ENCODE results near the gene STIM1.
A peak's percentile ranks its signal among the peaks of the same experiment; 100 is the strongest.
"Not testable (repeated sequence)": the region's sequence is repeated elsewhere in the genome, so short reads cannot be mapped to it uniquely, and the experiment has no call there.

The STIM1 gene

GRCh38 chr11:3893311-3893710 lies 37.8 kb downstream of the STIM1 start:
- no peak for ATAC-seq
- TF ChIP-seq RARB (CRISPR knock-in tag; IDR thresholded peaks at IDR 0.05): no peak
- no peak for TF ChIP-seq GLIS3 (CRISPR knock-in tag; IDR thresholded peaks at IDR 0.05)
- TF ChIP-seq ZNF8 (CRISPR knock-in tag; IDR thresholded peaks at IDR 0.05): no peak
- no peak for TF ChIP-seq ZNF565 (CRISPR knock-in tag; conservative IDR thresholded peaks at IDR 0.05; ENCODE audit: low read depth)
- TF ChIP-seq OSR1 (CRISPR knock-in tag; IDR thresholded peaks at IDR 0.05): no peak
- TF ChIP-seq TSHZ2 (CRISPR knock-in tag; IDR thresholded peaks at IDR 0.05): no peak
- TF ChIP-seq SNAI2 (CRISPR knock-in tag; IDR thresholded peaks at IDR 0.05): no peak
- no peak for TF ChIP-seq PPARA (CRISPR knock-in tag; IDR thresholded peaks at IDR 0.05; ENCODE audit: borderline replicate concordance)
- no peak for TF ChIP-seq CREB5 (CRISPR knock-in tag; IDR thresholded peaks at IDR 0.05; ENCODE audit: low read depth)
- no peak for TF ChIP-seq ESRRG (CRISPR knock-in tag; IDR thresholded peaks at IDR 0.05)
- TF ChIP-seq ZC3H10 (CRISPR knock-in tag; IDR thresholded peaks at IDR 0.05): no peak
- TF ChIP-seq TCF4 (CRISPR knock-in tag; IDR thresholded peaks at IDR 0.05; ENCODE audit: borderline replicate concordance): no peak
- no peak for TF ChIP-seq CSDC2 (CRISPR knock-in tag; IDR thresholded peaks at IDR 0.05)
- TF ChIP-seq PATZ1 (CRISPR knock-in tag; IDR thresholded peaks at IDR 0.05; ENCODE audit: borderline replicate concordance): no peak
- TF ChIP-seq ARNTL (CRISPR knock-in tag; IDR thresholded peaks at IDR 0.05; ENCODE audit: borderline replicate concordance, low read depth): no peak
- TF ChIP-seq ZFP3 (CRISPR knock-in tag; IDR thresholded peaks at IDR 0.05): no peak
- TF ChIP-seq ZNF70 (CRISPR knock-in tag; IDR thresholded peaks at IDR 0.05): no peak
- no peak for TF ChIP-seq TOX (CRISPR knock-in tag; IDR thresholded peaks at IDR 0.05; ENCODE audit: borderline replicate concordance)
- no peak for TF ChIP-seq BACH2 (CRISPR knock-in tag; IDR thresholded peaks at IDR 0.05; ENCODE audit: borderline replicate concordance)
- no peak for TF ChIP-seq POU6F1 (CRISPR knock-in tag; IDR thresholded peaks at IDR 0.05; ENCODE audit: borderline replicate concordance, low read depth)

- ATAC-seq: no peak
- TF ChIP-seq ZFP3 (CRISPR knock-in tag; IDR thresholded peaks at IDR 0.05) (peak; percentile 80; the same call in 1 of the 2 replicates), GLIS3 (CRISPR knock-in tag; IDR thresholded peaks at IDR 0.05) (no peak), ESRRG (CRISPR knock-in tag; IDR thresholded peaks at IDR 0.05) (no peak)
Measured at GRCh38 chr11:3894128-3894731, 38.8 kb downstream of the STIM1 start.

- TF ChIP-seq CSDC2 (CRISPR knock-in tag; IDR thresholded peaks at IDR 0.05) (no peak), ZFP30 (CRISPR knock-in tag; IDR thresholded peaks at IDR 0.05) (no peak), ZFP3 (CRISPR knock-in tag; IDR thresholded peaks at IDR 0.05) (no peak)
- ATAC-seq: no peak
Measured at GRCh38 chr11:3896644-3897043, 41.2 kb downstream of the STIM1 start.

GRCh38 chr11:3900230-3900629 lies 44.8 kb downstream of the STIM1 start:
- ATAC-seq: not testable (repeated sequence)

Measured in SK-N-SH treated with all-trans-retinoic acid at 6 μM for 48 hours (cell line).